ENCODE data around the gene CEP135.

Gene CEP135

DNA sequence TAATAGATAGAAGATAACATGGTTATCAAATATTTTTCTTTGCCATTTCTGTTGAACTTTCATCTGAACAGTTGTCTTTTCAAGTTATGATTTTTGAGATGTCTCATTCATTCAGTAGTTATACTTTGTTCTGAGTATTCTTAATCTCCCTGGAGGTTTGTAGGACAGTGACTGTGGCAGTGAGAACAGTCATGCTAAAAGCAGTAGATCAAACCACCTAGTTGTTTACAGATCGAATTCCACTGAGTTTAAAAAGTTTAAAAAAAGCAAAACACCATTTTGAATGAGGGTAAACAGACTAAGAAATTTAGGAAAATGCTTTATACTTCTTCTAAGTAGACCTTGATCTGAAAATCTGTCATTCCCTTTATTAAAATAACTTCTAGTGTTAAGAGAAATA lies 107.2 kb downstream of the CEP135 start:
- H2AFZ ChIP-seq (ENCODE audit: low read depth, low read length), result no peak overlapping the region
- no peak overlapping the region for H2BK120ac ChIP-seq (ENCODE audit: low read depth, low read length)
- no peak overlapping the region for H4K8ac ChIP-seq (ENCODE audit: low read length)

DNA sequence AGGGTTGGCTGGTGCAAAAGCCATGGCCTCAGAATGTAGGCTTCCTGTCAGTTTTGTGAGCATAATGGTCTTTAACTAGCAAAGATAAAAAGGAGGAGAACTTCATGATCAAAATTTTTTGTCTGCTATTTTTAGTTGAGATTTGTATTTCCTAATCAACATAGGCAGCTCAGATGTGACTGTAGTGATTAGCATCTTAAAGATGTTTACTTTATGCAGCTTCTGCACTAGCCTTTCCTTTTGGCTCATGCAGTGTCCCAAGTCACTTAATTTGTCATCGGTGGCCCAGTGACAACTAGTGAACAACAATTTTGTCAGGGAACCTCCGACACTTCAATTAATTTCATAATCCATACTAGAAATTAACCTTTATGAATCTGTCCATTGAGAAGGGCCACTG lies 109.8 kb downstream of the CEP135 start:
- 100% methylated on average over 1 of the region's 2 CpGs for WGBS
- Histone ChIP-seq H3K18ac (ENCODE audit: low read depth in 1 of 2, low read length in 2 of 2) (no peak overlapping the region), H3K9ac (ENCODE audit: low read length) (no peak overlapping the region)

More for the DNA sequence above, 107.2 kb downstream of the CEP135 start:
- Histone ChIP-seq H2BK12ac (ENCODE audit: low read length in 2 of 2) (no peak overlapping the region), H2AK5ac (ENCODE audit: low read length, severe bottlenecking) (no peak overlapping the region), H3K4me2 (ENCODE audit: low read length, poor library complexity, severe bottlenecking) (no peak overlapping the region), H3K4me3 (ENCODE audit: insufficient read depth in 1 of 2, low read depth in 1 of 2, low read length in 2 of 2) (no peak overlapping the region), H3K23ac (ENCODE audit: low read length in 2 of 2) (no peak overlapping the region), H4K91ac (ENCODE audit: low read length) (no peak overlapping the region), H3K27me3 (ENCODE audit: control insufficient read depth in 1 of 2, insufficient read depth in 1 of 2, low read length in 2 of 2) (peaks cover 0 to 30% of the 10 kb centered on the region in 2 experiments), H2BK5ac (ENCODE audit: low read depth, low read length, poor library complexity, severe bottlenecking) (no peak overlapping the region), H3K4ac (ENCODE audit: low read depth in 1 of 2, low read length in 2 of 2) (no peak overlapping the region), H3K27ac (ENCODE audit: low read length, poor library complexity, severe bottlenecking) (no peak overlapping the region), H3K36me3 (ENCODE audit: control insufficient read depth in 1 of 2, insufficient read depth in 2 of 2, low read depth in 1 of 2, low read length in 2 of 2) (no peaks in the 10 kb centered on the region), H3K79me1 (replicated peaks; ENCODE audit: low read length, poor library complexity, severe bottlenecking) (peaks cover 23% of the 10 kb centered on the region), H3K14ac (ENCODE audit: low read length in 2 of 2) (no peak overlapping the region), H2BK15ac (ENCODE audit: low read depth, poor library complexity, severe bottlenecking) (no peak overlapping the region), H3K9ac (ENCODE audit: low read length) (no peak overlapping the region), H3K9me3 (ENCODE audit: control insufficient read depth, low read length) (no peaks in the 10 kb centered on the region), H3K4me1 (ENCODE audit: control insufficient read depth, insufficient read depth, low read depth, low read length) (peaks cover 3% of the 10 kb centered on the region), H3K18ac (ENCODE audit: low read depth in 1 of 2, low read length in 2 of 2) (no peak overlapping the region)
- WGBS, result no CpG with 5 or more reads among the region's 1 CpG
- DNase-seq, result peak; percentile 36

DNA sequence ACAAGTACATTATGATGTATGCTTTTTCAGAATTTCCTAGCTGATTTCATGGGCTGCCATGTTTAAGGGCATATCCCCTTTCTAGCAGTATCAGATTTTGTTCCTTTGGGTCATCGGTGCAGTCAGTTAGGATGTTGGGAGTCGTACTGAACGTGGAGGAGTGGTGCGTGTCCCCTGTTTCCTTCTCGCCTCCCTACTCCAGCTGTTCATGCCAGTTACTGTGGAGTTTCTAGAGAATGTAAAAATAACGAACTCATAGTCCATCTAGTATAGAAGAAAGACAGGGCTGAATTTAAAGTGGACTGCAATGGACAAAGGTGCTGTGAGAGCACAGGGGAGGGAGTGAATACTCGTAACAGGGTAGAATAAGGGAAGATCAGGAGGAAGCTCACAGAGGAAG lies 111.3 kb downstream of the CEP135 start:
- Histone ChIP-seq H3K4me2 (ENCODE audit: low read length, poor library complexity, severe bottlenecking) (no peak overlapping the region), H2BK5ac (ENCODE audit: low read depth, low read length, poor library complexity, severe bottlenecking) (no peak overlapping the region), H2BK12ac (ENCODE audit: low read length in 2 of 2) (no peak overlapping the region), H3K27me3 (ENCODE audit: control insufficient read depth in 1 of 2, insufficient read depth in 1 of 2, low read length in 2 of 2) (peaks cover 0 to 13% of the 10 kb centered on the region in 2 experiments), H2BK15ac (ENCODE audit: low read depth, poor library complexity, severe bottlenecking) (no peak overlapping the region), H3K9me3 (ENCODE audit: control insufficient read depth, low read length) (no peaks in the 10 kb centered on the region), H3K79me1 (replicated peaks; ENCODE audit: low read length, poor library complexity, severe bottlenecking) (peaks cover 17% of the 10 kb centered on the region), H3K4me1 (ENCODE audit: control insufficient read depth, insufficient read depth, low read depth, low read length) (peaks cover 2% of the 10 kb centered on the region), H2BK120ac (ENCODE audit: low read depth, low read length) (no peak overlapping the region), H2AFZ (ENCODE audit: low read depth, low read length) (no peak overlapping the region), H3K27ac (ENCODE audit: low read length, poor library complexity, severe bottlenecking) (no peak overlapping the region), H3K18ac (ENCODE audit: low read depth in 1 of 2, low read length in 2 of 2) (no peak overlapping the region), H4K91ac (ENCODE audit: low read length) (no peak overlapping the region), H3K9ac (ENCODE audit: low read length) (no peak overlapping the region), H3K36me3 (ENCODE audit: control insufficient read depth in 1 of 2, insufficient read depth in 2 of 2, low read depth in 1 of 2, low read length in 2 of 2) (no peaks in the 10 kb centered on the region), H3K14ac (ENCODE audit: low read length in 2 of 2) (no peak overlapping the region), H2AK5ac (ENCODE audit: low read length, severe bottlenecking) (no peak overlapping the region), H3K23ac (ENCODE audit: low read length in 2 of 2) (no peak overlapping the region), H4K8ac (ENCODE audit: low read length) (no peak overlapping the region), H3K4me3 (ENCODE audit: insufficient read depth in 1 of 2, low read depth in 1 of 2, low read length in 2 of 2) (no peak overlapping the region), H3K4ac (ENCODE audit: low read depth in 1 of 2, low read length in 2 of 2) (no peak overlapping the region)
- DNase-seq, result no peak
- WGBS, result 97% methylated on average over 6 of the region's 7 CpGs

More for the DNA sequence above, 109.8 kb downstream of the CEP135 start:
- H3K27me3 ChIP-seq (ENCODE audit: control insufficient read depth in 1 of 2, insufficient read depth in 1 of 2, low read length in 2 of 2), result peaks cover 0 to 13% of the 10 kb centered on the region in 2 experiments
- H4K8ac ChIP-seq (ENCODE audit: low read length), result no peak overlapping the region
- H2BK120ac ChIP-seq (ENCODE audit: low read depth, low read length), result no peak overlapping the region
- no peak overlapping the region for H2BK12ac ChIP-seq (ENCODE audit: low read length in 2 of 2)
- H4K91ac ChIP-seq (ENCODE audit: low read length), result no peak overlapping the region
- no peak overlapping the region for H3K14ac ChIP-seq (ENCODE audit: low read length in 2 of 2)
- H3K4me2 ChIP-seq (ENCODE audit: low read length, poor library complexity, severe bottlenecking), result no peak overlapping the region
- H3K23ac ChIP-seq (ENCODE audit: low read length in 2 of 2), result no peak overlapping the region
- H2AFZ ChIP-seq (ENCODE audit: low read depth, low read length), result no peak overlapping the region
- no peak overlapping the region for H3K27ac ChIP-seq (ENCODE audit: low read length, poor library complexity, severe bottlenecking)
- no peaks in the 10 kb centered on the region for H3K9me3 ChIP-seq (ENCODE audit: control insufficient read depth, low read length)
- H3K79me1 ChIP-seq (replicated peaks; ENCODE audit: low read length, poor library complexity, severe bottlenecking), result peaks cover 20% of the 10 kb centered on the region
- no peak overlapping the region for H2BK15ac ChIP-seq (ENCODE audit: low read depth, poor library complexity, severe bottlenecking)
- H3K36me3 ChIP-seq (ENCODE audit: control insufficient read depth in 1 of 2, insufficient read depth in 2 of 2, low read depth in 1 of 2, low read length in 2 of 2), result no peaks in the 10 kb centered on the region
- no peak overlapping the region for H3K4ac ChIP-seq (ENCODE audit: low read depth in 1 of 2, low read length in 2 of 2)
- H3K4me1 ChIP-seq (ENCODE audit: control insufficient read depth, insufficient read depth, low read depth, low read length), result peaks cover 3% of the 10 kb centered on the region
- no peak overlapping the region for H2BK5ac ChIP-seq (ENCODE audit: low read depth, low read length, poor library complexity, severe bottlenecking)
- H2AK5ac ChIP-seq (ENCODE audit: low read length, severe bottlenecking), result no peak overlapping the region
- H3K4me3 ChIP-seq (ENCODE audit: insufficient read depth in 1 of 2, low read depth in 1 of 2, low read length in 2 of 2), result no peak overlapping the region
- peak; percentile 19 for DNase-seq

DNA sequence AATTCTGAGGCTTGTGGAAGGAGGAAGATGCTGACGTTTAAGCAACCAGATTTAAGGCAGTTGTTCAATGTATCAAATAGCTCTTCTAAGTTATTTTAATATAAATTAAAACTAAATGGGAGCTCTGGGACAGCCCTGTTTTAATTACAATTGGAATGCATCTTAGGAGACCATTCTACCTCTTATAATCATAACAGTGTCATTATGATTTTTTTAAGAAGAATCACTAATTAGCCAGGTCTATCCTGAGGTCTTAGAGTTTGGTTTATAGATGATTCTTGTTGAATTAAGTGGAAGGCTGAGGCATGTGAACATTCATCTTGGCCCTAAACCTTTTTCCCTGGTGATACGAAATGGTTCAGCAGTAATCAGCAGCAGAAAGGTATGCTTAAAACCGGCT lies 113.4 kb downstream of the CEP135 start:
- H3K4me2 ChIP-seq (ENCODE audit: low read length, poor library complexity, severe bottlenecking), result no peak overlapping the region

More for the DNA sequence above, 113.4 kb downstream of the CEP135 start:
- no peak overlapping the region for H3K4ac ChIP-seq (ENCODE audit: low read depth in 1 of 2, low read length in 2 of 2)
- peaks cover 17% of the 10 kb centered on the region for H3K79me1 ChIP-seq (replicated peaks; ENCODE audit: low read length, poor library complexity, severe bottlenecking)
- H3K4me1 ChIP-seq (ENCODE audit: control insufficient read depth, insufficient read depth, low read depth, low read length), result no peaks in the 10 kb centered on the region
- H3K27ac ChIP-seq (ENCODE audit: low read length, poor library complexity, severe bottlenecking), result no peak overlapping the region
- no peak overlapping the region for H3K14ac ChIP-seq (ENCODE audit: low read length in 2 of 2)
- no peak overlapping the region for H2BK12ac ChIP-seq (ENCODE audit: low read length in 2 of 2)
- H3K4me3 ChIP-seq (ENCODE audit: insufficient read depth in 1 of 2, low read depth in 1 of 2, low read length in 2 of 2), result no peak overlapping the region
- no peak overlapping the region for H4K91ac ChIP-seq (ENCODE audit: low read length)
- H2AK5ac ChIP-seq (ENCODE audit: low read length, severe bottlenecking), result no peak overlapping the region
- 89% methylated on average over 2 of the region's 3 CpGs for WGBS
- peaks cover 0 to 7% of the 10 kb centered on the region in 2 experiments for H3K27me3 ChIP-seq (ENCODE audit: control insufficient read depth in 1 of 2, insufficient read depth in 1 of 2, low read length in 2 of 2)
- no peaks in the 10 kb centered on the region for H3K9me3 ChIP-seq (ENCODE audit: control insufficient read depth, low read length)
- H2BK15ac ChIP-seq (ENCODE audit: low read depth, poor library complexity, severe bottlenecking), result no peak overlapping the region
- H3K18ac ChIP-seq (ENCODE audit: low read depth in 1 of 2, low read length in 2 of 2), result no peak overlapping the region
- no peak for DNase-seq
- H2BK5ac ChIP-seq (ENCODE audit: low read depth, low read length, poor library complexity, severe bottlenecking), result no peak overlapping the region
- H3K36me3 ChIP-seq (ENCODE audit: control insufficient read depth in 1 of 2, insufficient read depth in 2 of 2, low read depth in 1 of 2, low read length in 2 of 2), result no peaks in the 10 kb centered on the region
- no peak overlapping the region for H2BK120ac ChIP-seq (ENCODE audit: low read depth, low read length)
- H2AFZ ChIP-seq (ENCODE audit: low read depth, low read length), result no peak overlapping the region
- H3K9ac ChIP-seq (ENCODE audit: low read length), result no peak overlapping the region
- H3K23ac ChIP-seq (ENCODE audit: low read length in 2 of 2), result no peak overlapping the region
- H4K8ac ChIP-seq (ENCODE audit: low read length), result no peak overlapping the region

Measured in mesenchymal stem cell (in vitro differentiated cells and primary cell).